Measurements from ENCODE around the gene CASZ1.

Gene CASZ1

DNA sequence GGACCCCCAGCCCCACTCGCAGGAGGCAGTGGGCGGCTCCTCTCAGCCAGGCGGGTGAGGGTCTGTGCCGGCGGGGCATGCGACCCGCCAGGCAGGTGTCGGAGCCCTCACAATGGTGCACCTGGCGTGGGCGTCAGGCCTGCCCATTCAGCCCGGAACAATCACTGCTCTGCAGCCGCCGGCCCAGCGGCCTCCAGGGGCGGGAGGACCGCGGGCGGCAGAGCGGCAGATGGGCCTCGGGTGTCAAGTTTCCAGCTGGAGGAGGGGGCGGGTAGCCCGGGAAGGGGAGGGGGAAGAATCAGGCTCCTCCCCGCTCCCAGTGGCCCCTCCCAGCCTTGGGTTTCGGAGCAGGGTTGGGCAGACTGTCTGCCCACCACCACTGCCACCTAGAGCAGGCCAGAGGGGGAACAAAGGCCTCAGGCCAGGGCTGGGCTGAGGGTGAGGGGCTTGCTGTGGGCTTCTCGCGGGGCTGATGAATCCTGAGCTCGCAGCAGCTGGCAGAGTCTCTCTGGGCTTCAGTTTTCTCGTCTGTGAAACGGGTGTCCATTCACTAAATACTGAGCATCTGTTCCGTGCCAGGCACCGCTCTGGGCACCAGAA lies 39.5 kb upstream of the CASZ1 start:
- no peak for DNase-seq (ENCODE audit: low spot score)

DNA sequence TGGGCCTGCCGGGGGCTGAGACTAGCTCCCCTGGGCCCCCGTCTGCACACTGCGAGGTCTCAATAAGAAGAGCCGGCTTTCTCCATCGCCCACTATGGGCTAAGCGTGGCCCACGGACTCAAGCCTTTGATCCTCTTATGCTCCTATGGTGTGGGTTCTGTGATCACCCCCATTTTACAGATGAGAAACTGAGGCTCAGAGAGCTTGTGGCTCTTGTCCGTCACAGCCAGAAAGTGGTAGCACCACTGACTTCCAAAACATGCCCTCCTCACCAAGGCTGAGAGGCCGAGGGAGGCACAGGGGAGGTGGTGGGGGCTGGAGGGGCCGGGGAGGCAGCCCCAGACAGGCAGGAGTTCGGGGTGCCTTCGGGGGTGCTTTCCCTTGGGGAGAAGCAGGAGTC lies 39.0 kb upstream of the CASZ1 start:
- DNase-seq (ENCODE audit: low spot score): no peak
- TF ChIP-seq CTCF (IDR thresholded peaks at IDR 0.05; ENCODE audit: extremely low read depth, missing control alignments): no peak

More for the DNA sequence above, 39.5 kb upstream of the CASZ1 start:
- no peak for TF ChIP-seq CTCF (IDR thresholded peaks at IDR 0.05; ENCODE audit: extremely low read depth, missing control alignments)

- DNase-seq (ENCODE audit: low spot score): no peak
- no peak for TF ChIP-seq CTCF (IDR thresholded peaks at IDR 0.05; ENCODE audit: extremely low read depth, missing control alignments)
Measured at GRCh38 chr1:10834770-10835412, 38.4 kb upstream of the CASZ1 start.

DNA sequence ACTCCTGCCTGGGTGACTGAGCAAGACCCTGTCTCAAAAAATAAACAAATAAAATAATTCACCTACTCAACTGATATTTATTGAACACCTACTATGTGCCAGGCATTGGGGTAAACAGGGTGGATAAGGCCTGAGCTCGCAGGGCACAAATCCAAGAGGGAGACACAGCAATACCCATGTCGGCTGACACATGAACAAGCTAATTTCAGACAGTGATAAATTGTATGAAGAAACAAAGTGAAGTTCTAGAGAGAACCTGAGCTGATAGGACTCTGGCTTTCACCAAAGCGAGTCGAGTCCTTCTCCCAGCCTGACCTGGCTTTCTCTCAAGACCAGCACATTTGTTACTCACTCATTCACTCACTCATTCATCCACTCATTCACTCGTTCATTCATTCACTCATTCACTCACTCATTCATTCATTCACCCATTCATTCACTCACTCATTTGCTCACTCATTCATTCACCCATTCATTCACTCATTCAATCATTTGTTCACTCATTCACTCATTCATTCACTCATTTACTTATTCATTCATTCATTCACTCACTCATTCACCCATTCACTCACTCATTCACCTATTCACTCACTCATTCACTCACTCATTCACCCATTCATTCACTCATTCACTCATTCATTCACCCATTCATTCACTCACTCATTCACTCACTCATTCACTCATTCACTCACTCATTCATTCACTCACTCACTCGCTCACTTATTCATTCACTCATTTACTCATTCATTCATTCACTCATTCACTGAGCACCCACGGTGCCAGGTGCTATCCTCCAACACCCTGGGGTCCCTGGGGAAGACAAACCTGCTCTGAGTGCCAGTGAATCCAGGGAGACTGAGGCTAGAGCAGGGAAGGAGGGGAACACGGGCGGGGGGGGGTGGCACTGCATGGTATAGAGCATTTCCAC lies 37.4 kb upstream of the CASZ1 start:
- TF ChIP-seq CTCF (IDR thresholded peaks at IDR 0.05; ENCODE audit: extremely low read depth, missing control alignments): no peak
- no peak for DNase-seq (ENCODE audit: low spot score)

DNA sequence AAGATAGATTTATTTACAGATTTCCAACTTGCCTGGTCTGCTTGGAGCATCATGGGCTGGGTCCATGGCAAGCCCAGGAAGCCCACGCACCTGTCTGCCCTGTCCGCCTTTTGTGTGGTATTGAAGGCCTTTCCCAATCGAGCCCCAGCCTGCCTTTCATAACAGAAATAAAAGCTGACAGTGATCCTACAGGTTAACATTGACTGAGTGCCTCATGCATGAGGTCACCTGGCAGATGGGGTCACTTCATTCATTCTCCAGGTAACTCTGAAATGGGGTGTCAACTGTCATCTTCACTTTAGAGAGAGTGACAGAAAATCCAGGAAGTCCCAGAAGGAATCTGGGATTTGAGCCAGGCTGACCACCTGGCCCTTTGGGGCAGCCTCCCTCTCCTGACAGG lies 36.3 kb upstream of the CASZ1 start:
- TF ChIP-seq CTCF (IDR thresholded peaks at IDR 0.05; ENCODE audit: extremely low read depth, missing control alignments): no peak
- no peak for DNase-seq (ENCODE audit: low spot score)

GRCh38 chr1:10830961-10831668 lies 34.7 kb upstream of the CASZ1 start:
- no peak for TF ChIP-seq CTCF (IDR thresholded peaks at IDR 0.05; ENCODE audit: extremely low read depth, missing control alignments)

More at GRCh38 chr1:10830961-10831668, 34.7 kb upstream of the CASZ1 start:
- no peak for DNase-seq (ENCODE audit: low spot score)
